GM12872 (cell line): ENCODE results near the gene ZP3.

ENCODE experiments used
- CTCF ChIP-seq: IDR thresholded peaks from 3 replicates; pipeline ENCODE4 v1.5.1; 2011; ENCODE audit warnings: low read depth, mild to moderate bottlenecking, low read length, moderate library complexity; ENCODE audit not compliant: insufficient read depth

The ZP3 gene

GRCh38 chr7:76397409-76398183 is 27.2 kb upstream of the ZP3 start:
- TF ChIP-seq CTCF, result no peak

GRCh38 chr7:76400248-76400647 is 24.5 kb upstream of the ZP3 start:
- TF ChIP-seq CTCF, result no peak

GRCh38 chr7:76403780-76404494 is 20.8 kb upstream of the ZP3 start:
- TF ChIP-seq CTCF, result no peak

GRCh38 chr7:76405738-76406137 is 19.0 kb upstream of the ZP3 start:
- TF ChIP-seq CTCF, result no peak

GRCh38 chr7:76407718-76408117 is 17.0 kb upstream of the ZP3 start:
- no peak for TF ChIP-seq CTCF

- no peak for TF ChIP-seq CTCF
Measured at GRCh38 chr7:76408121-76408560, 16.6 kb upstream of the ZP3 start.

- TF ChIP-seq CTCF, result no peak
Measured at GRCh38 chr7:76409537-76409936, 15.2 kb upstream of the ZP3 start, which contains the start of gene SSC4D. Gene SSC4D (minus strand): TSS chr7:76409697. CDS start chr7:76404439, 5,258 bp downstream.
